GM18907 (cell line): ENCODE measurements around the gene COL15A1.

Source experiments
- ATAC-seq: cut with Tn5 transposase; IDR thresholded peaks from one replicate; pipeline ENCODE4 v1.9.1; 2021; ENCODE audit warnings: mild to moderate bottlenecking, moderate library complexity; ENCODE audit not compliant: unreplicated experiment

Gene COL15A1

GRCh38 chr9:98992107-98992884, 48.6 kb downstream of the COL15A1 start:
- ATAC-seq = no peak

- peak; percentile 51 for ATAC-seq
These were observed 49.3 kb downstream of the COL15A1 start for GRCh38 chr9:98992885-98993569.

- ATAC-seq = peak; percentile 80
These were observed 49.9 kb downstream of the COL15A1 start for GRCh38 chr9:98993570-98993945.

- ATAC-seq = no peak
These were observed 50.7 kb downstream of the COL15A1 start for GRCh38 chr9:98994172-98995058.

GRCh38 chr9:98995059-98995671, 51.5 kb downstream of the COL15A1 start:
- ATAC-seq = no peak

- no peak for ATAC-seq
These were observed 52.3 kb downstream of the COL15A1 start for GRCh38 chr9:98995971-98996504.

GRCh38 chr9:98997604-98998003, 53.9 kb downstream of the COL15A1 start:
- no peak for ATAC-seq

- no peak for ATAC-seq
These were observed 54.9 kb downstream of the COL15A1 start for GRCh38 chr9:98998441-98999151.

- ATAC-seq = no peak
These were observed 55.4 kb downstream of the COL15A1 start for GRCh38 chr9:98999152-98999525.

GRCh38 chr9:99000476-99001395, 57.0 kb downstream of the COL15A1 start:
- ATAC-seq = no peak

- ATAC-seq = no peak
These were observed 58.2 kb downstream of the COL15A1 start for GRCh38 chr9:99001892-99002291.

GRCh38 chr9:99002706-99003105, 59.0 kb downstream of the COL15A1 start:
- ATAC-seq = no peak

GRCh38 chr9:99003308-99003707, 59.6 kb downstream of the COL15A1 start:
- no peak for ATAC-seq

- no peak for ATAC-seq
These were observed 60.4 kb downstream of the COL15A1 start for GRCh38 chr9:99004115-99004514.

GRCh38 chr9:99004717-99005460, 61.2 kb downstream of the COL15A1 start:
- no peak for ATAC-seq

GRCh38 chr9:99005651-99006050, 61.9 kb downstream of the COL15A1 start:
- no peak for ATAC-seq

- ATAC-seq = no peak
These were observed 62.8 kb downstream of the COL15A1 start for GRCh38 chr9:99006511-99006910.

- ATAC-seq = no peak
These were observed 63.3 kb downstream of the COL15A1 start for GRCh38 chr9:99006979-99007378.
